Thymus (tissue), 11 donors: Measurements from ENCODE around the gene PNPLA7. TPM values are rescaled to one million over a fixed set of nuclear protein-coding genes. Genes with fewer than 3 reads are reported as not detected.
"Not testable (repeated sequence)": the region's sequence is repeated elsewhere in the genome, so short reads cannot be mapped to it uniquely, and the experiment has no call there.

Source experiments
- DNase-seq, 9 donors: peaks; one replicate each; pipeline ENCODE4 v3.0.0-alpha.2; 2013; ENCODE audit warnings: low spot score in 9 of 9, low read depth in 6 of 9, missing footprints in 1 of 9
- H3K27ac ChIP-seq, 2 donors: one replicate each; pipeline ENCODE4 v1.5.1; 2013; ENCODE audit warnings: control low read depth in 1 of 2, low read depth in 1 of 2, low read length in 1 of 2, mild to moderate bottlenecking in 1 of 2, moderate library complexity in 1 of 2
- H3K27me3 ChIP-seq, 2 donors: one replicate each; pipeline ENCODE4 v1.5.1; 2013; ENCODE audit warnings: low read length in 1 of 2; ENCODE audit not compliant: control insufficient read depth in 2 of 2, insufficient read depth in 1 of 2
- H3K36me3 ChIP-seq, 2 donors: one replicate each; pipeline ENCODE4 v1.5.1; 2013; ENCODE audit warnings: low read length in 1 of 2, mild to moderate bottlenecking in 1 of 2, moderate library complexity in 1 of 2; ENCODE audit not compliant: control insufficient read depth in 2 of 2, insufficient read depth in 2 of 2
- H3K4me1 ChIP-seq, 2 donors: one replicate each; pipeline ENCODE4 v1.5.1; 2013; ENCODE audit warnings: low read length in 2 of 2; ENCODE audit not compliant: control insufficient read depth in 2 of 2, insufficient read depth in 2 of 2
- H3K4me3 ChIP-seq, 2 donors: one replicate each; pipeline ENCODE4 v1.5.1; 2013; ENCODE audit warnings: low read length in 2 of 2, control low read depth in 1 of 2, mild to moderate bottlenecking in 1 of 2
- H3K9me3 ChIP-seq, 2 donors: one replicate each; pipeline ENCODE4 v1.5.1; 2013; ENCODE audit warnings: low read length in 1 of 2, mild to moderate bottlenecking in 1 of 2; ENCODE audit not compliant: control insufficient read depth in 2 of 2, insufficient read depth in 1 of 2
- WGBS: extraction: QIAGEN DNeasy Blood & Tissue Kit; methylation state at CpG from one replicate; pipeline ENCODE4 v1.1.7; 2013; 5-methylcytosine and 5-hydroxymethylcytosine counted together
- polyA plus RNA-seq: library from polyadenylated mRNA; stranded (reverse); fragments of 200-250 nt; gene quantifications from one replicate; pipeline ENCODE4 v1.2.3, GENCODE V29; 2013
- total RNA-seq: library from RNA; stranded (reverse); fragments of 120-200 nt; gene quantifications from one replicate; pipeline ENCODE4 v1.2.4, GENCODE V29; 2013
- donor health status: healthy.

The PNPLA7 gene
- total and polyA plus RNA-seq, 2 donors: 1.6 to 11.5 TPM

DNA sequence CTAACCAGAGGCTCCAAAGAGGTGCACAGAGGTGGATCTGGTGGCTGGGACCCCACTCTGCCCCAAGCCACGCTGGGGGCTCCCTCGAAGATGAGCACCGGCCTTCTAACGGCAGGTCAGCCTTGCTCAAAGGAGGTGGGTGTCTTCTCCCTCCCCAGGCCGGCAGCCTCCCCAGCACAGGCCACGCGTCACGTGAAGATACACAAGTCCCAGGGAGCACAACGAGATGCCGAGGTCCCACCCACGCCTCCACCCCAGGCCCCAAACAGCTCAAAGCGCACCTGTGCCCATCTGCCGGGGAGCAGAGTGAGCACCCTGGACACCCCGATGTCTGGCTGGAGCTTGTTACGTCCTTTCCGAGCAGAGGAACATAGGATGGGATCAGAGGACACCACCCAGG lies 12.1 kb downstream of the PNPLA7 start:
- no peak for DNase-seq
- 98% methylated on average over 16 of the region's 16 CpGs for WGBS
- H3K36me3 ChIP-seq: no peaks in the 10 kb centered on the region

DNA sequence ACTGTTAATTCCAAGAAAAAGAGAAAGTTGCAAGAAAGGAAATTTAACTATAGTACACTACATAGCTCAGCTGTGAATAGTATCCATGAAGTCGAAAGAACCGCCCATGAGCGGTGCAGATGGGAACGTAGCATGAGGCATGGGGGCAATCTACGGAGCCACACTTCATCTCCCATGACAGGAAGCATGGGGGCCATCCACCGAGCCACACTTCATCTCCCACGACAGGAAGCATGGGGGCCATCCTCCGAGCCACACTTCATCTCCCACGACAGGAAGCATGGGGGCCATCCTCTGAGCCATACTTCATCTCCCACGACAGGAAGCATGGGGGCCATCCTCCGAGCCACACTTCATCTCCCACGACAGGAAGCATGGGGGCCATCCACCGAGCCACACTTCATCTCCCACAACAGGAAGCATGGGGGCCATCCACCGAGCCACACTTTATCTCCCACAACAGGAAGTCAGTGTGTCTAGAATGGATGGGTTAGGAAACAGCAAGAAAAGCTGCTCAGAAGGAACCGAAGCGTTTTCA lies 13.5 kb downstream of the PNPLA7 start:
- peak in 4 of 9 donors; percentile 5 to 58 (median 26) for DNase-seq
- H3K27me3 ChIP-seq, H3K36me3 ChIP-seq, H3K4me3 ChIP-seq: not testable (repeated sequence)
- 24% methylated on average over 16 of the region's 16 CpGs for WGBS
- peaks cover 0 to 19% of the 10 kb centered on the region in 2 donors for H3K4me1 ChIP-seq
- H3K27ac ChIP-seq: peak overlapping the region; percentile 41 to 58
- peaks cover 0 to 14% of the 10 kb centered on the region in 2 donors for H3K9me3 ChIP-seq

More for the DNA sequence above, 12.1 kb downstream of the PNPLA7 start:
- no peak overlapping the region for H3K27ac ChIP-seq
- H3K4me1 ChIP-seq: peaks cover 0 to 16% of the 10 kb centered on the region in 2 donors
- H3K4me3 ChIP-seq: no peak overlapping the region
- H3K9me3 ChIP-seq: peaks cover 0 to 14% of the 10 kb centered on the region in 2 donors
- no peaks in the 10 kb centered on the region for H3K27me3 ChIP-seq

DNA sequence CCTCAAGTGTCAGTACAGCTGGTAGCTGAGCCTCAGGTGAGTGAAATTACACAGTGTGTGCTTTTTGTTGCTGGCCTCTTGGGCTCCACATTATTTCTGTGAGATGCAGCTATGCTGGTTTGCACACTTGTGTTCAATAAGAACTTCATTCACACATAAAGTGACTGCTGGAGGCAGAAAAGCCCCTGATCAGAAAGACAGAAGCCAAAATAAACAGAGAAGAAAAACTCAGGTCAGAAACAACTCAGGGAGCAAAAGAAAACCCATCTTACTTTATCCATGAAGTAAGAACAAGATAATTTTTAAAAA lies 15.1 kb downstream of the PNPLA7 start:
- Histone ChIP-seq H3K27ac (no peak overlapping the region), H3K4me1 (peaks cover 0 to 26% of the 10 kb centered on the region in 2 donors)

DNA sequence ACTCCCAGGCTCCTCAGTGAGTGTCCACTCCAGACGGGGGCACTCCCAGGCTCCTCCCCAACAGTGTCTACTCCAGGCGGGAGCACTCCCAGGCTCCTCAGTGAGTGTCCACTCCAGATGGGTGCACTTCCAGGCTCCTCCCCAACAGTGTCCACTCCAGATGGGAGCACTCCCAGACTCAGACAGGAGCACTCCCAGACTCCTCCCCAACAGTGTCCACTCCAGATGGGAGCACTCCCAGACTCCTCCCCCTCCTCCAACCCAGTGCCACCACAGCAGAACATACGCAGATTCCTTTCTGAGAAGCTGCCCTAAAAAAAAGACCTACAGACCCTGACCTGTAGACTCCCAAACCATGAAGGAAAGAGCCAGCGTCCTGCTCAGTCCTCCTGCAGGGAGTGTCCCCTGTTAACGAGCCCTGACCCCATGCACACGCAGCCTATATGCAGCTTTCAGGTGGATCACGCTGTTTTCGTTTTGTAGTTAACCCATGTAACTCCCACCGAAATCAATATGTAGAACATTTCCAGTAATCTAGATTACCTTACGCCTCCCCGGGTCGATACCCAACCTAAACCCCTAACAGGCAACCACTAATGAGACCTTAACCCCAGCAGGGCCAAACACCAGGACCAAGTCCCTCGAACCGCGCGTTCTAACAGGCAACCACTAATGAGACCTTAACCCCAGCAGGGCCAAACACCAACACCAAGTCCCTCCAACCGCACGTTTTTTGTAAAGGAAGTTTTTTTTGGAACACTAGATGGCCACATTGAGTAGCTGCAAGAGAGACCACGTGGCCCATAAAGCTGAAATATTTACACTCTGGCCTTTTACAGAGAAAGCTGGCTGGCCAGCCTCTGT lies 15.7 kb downstream of the PNPLA7 start:
- WGBS: 59% methylated on average over 19 of the region's 19 CpGs
- no peak overlapping the region for H3K4me3 ChIP-seq
- peak in 3 of 9 donors; percentile 9 to 62 (median 18) for DNase-seq

More for the DNA sequence above, 15.1 kb downstream of the PNPLA7 start:
- H3K9me3 ChIP-seq: peaks cover 0 to 14% of the 10 kb centered on the region in 2 donors
- H3K27me3 ChIP-seq: no peaks in the 10 kb centered on the region
- no peak for DNase-seq
- H3K4me3 ChIP-seq: no peak overlapping the region
- no peaks in the 10 kb centered on the region for H3K36me3 ChIP-seq

DNA sequence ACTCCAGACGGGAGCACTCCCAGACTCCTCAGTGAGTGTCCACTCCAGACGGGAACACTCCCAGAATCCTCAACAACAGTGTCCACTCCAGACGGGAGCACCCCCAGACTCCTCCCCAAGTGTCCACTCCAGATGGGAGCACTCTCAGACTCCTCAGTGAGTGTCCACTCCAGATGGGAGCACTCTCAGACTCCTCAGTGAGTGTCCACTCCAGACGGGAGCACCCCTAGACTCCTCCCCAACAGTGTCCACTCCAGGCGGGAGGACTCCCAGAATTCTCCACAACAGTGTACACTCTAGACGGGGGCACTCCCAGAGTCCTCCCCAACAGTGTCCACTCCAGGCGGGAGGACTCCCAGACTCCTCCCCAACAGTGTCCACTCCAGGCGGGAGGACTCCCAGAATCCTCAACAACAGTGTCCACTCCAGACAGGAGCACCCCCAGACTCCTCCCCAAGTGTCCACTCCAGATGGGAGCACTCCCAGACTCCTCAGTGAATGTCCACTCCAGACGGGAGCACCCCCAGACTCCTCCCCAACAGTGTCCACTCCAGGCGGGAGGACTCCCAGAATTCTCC lies 17.2 kb downstream of the PNPLA7 start:
- peaks cover 0 to 14% of the 10 kb centered on the region in 2 donors for H3K9me3 ChIP-seq
- H3K27ac ChIP-seq, H3K4me3 ChIP-seq, H3K27me3 ChIP-seq, DNase-seq, H3K36me3 ChIP-seq: not testable (repeated sequence)
- 98% methylated on average over 10 of the region's 10 CpGs for WGBS
- H3K4me1 ChIP-seq: peaks cover 0 to 26% of the 10 kb centered on the region in 2 donors

More for the DNA sequence above, 15.7 kb downstream of the PNPLA7 start:
- Histone ChIP-seq H3K36me3 (no peaks in the 10 kb centered on the region), H3K4me1 (peaks cover 0 to 26% of the 10 kb centered on the region in 2 donors), H3K27me3 (no peaks in the 10 kb centered on the region), H3K27ac (no peak overlapping the region), H3K9me3 (peaks cover 0 to 14% of the 10 kb centered on the region in 2 donors)

DNA sequence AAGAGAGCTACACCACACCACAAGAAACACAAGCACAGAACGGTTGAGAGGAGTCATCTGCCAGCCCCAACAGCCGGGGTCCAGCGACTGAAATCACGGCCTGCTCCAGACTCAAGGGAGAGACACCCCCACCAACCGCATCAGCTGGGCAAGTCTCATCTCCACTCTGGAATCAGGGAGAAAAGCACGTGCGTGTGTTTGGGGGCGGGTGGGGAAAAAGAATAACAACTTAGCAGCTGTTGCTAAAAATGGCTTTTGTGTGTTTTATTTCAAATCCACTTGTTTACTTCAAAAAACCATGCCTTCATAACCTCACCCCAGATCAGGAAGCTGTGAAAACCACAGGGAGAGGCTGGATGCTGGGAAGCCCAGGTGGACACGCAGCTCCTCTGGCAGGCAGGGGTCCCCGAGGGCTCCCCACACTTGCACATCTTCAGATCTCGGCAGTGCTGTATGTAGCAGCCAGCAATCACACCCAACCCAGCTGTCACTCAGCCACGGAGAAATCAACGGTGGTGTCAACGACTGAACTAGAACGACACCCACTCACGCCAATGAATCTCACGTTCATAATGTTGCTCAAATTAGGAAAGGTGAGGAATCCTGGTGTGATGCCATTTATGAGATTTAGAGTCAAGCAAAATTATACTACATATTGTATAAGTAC lies 19.0 kb downstream of the PNPLA7 start:
- H3K27me3 ChIP-seq: no peaks in the 10 kb centered on the region
- WGBS: 27% methylated on average over 17 of the region's 17 CpGs
- peak in 2 of 9 donors; percentile 6 to 19 for DNase-seq
- H3K36me3 ChIP-seq: no peaks in the 10 kb centered on the region
- H3K27ac ChIP-seq: no peak overlapping the region
- H3K4me1 ChIP-seq: peaks cover 0 to 19% of the 10 kb centered on the region in 2 donors
- peaks cover 0 to 4% of the 10 kb centered on the region in 2 donors for H3K9me3 ChIP-seq
- no peak overlapping the region for H3K4me3 ChIP-seq

DNA sequence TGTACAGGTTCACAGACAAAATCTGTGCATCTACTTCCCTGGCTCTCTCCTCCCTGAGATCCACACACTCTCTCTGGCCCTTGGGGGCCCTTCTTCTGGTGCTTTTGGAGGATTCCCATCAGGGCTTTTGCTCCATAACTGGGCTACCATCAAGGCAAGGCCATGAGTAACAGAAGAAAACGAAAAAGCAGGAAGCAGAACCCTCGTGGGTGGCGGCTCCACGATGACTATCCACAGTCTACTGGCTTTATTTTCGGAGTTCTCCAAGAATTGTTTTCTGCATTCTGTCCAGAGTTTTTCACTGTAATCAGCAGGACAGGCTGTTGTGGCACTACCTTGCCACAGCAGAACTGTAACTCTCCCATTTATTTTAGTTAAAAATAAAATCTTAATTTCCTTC lies 19.9 kb downstream of the PNPLA7 start:
- Histone ChIP-seq H3K9me3 (no peaks in the 10 kb centered on the region), H3K27ac (no peak overlapping the region), H3K27me3 (no peaks in the 10 kb centered on the region), H3K36me3 (no peaks in the 10 kb centered on the region), H3K4me1 (peaks cover 0 to 17% of the 10 kb centered on the region in 2 donors), H3K4me3 (no peak overlapping the region)
- 86% methylated on average over 5 of the region's 5 CpGs for WGBS
- no peak for DNase-seq

DNA sequence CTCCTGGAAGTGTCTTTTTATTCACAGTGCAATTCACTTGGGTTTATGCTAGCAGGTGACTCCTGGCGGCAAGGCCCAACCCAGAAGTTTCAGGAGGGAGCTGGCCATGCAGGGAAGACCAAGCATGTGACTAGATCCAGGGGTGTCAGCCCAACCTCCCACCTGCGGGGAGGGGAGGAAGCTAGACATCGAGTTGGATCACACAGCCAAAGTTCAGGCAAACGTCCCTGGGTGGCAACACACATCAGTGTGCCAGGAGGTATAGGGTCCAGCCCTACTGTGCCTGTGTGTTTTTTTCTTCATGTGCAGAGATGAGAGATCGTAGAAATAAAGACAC lies 25.3 kb downstream of the PNPLA7 start:
- 81% methylated on average over 5 of the region's 5 CpGs for WGBS
- no peaks in the 10 kb centered on the region for H3K36me3 ChIP-seq
- H3K4me1 ChIP-seq: no peaks in the 10 kb centered on the region
- no peak overlapping the region for H3K4me3 ChIP-seq
- H3K27ac ChIP-seq: no peak overlapping the region
- DNase-seq: no peak
- H3K9me3 ChIP-seq: no peaks in the 10 kb centered on the region
- H3K27me3 ChIP-seq: no peaks in the 10 kb centered on the region
